ENCODE results near the gene ADRB1. TPM values are rescaled to one million over a fixed set of nuclear protein-coding genes. Genes with fewer than 3 reads are reported as not detected.

Gene ADRB1
- 10 to 100 TPM; 32.8 to 49.8 TPM for total RNA-seq

- Histone ChIP-seq H3K9me3 (no peaks in the 10 kb centered on the region), H3K36me3 (no peaks in the 10 kb centered on the region), H3K4me1 (peaks cover 0 to 9% of the 10 kb centered on the region in 2 donors), H3K27ac (peak within 1 kb of the TSS; percentile 93 to 96), H3K4me3 (peak within 1 kb of the TSS; percentile 61 to 69), H3K27me3 (no peaks in the 10 kb centered on the region)
- peak; percentile 89 for DNase-seq (ENCODE audit: low spot score)
- TF ChIP-seq, protein P1, sequence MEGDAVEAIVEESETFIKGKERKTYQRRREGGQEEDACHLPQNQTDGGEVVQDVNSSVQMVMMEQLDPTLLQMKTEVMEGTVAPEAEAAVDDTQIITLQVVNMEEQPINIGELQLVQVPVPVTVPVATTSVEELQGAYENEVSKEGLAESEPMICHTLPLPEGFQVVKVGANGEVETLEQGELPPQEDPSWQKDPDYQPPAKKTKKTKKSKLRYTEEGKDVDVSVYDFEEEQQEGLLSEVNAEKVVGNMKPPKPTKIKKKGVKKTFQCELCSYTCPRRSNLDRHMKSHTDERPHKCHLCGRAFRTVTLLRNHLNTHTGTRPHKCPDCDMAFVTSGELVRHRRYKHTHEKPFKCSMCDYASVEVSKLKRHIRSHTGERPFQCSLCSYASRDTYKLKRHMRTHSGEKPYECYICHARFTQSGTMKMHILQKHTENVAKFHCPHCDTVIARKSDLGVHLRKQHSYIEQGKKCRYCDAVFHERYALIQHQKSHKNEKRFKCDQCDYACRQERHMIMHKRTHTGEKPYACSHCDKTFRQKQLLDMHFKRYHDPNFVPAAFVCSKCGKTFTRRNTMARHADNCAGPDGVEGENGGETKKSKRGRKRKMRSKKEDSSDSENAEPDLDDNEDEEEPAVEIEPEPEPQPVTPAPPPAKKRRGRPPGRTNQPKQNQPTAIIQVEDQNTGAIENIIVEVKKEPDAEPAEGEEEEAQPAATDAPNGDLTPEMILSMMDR (IDR thresholded peaks at IDR 0.05): no peak
Observed at GRCh38 chr10:114043532-114044246, at the start of gene ADRB1. TSS of gene ADRB1 (plus strand) at chr10:114043866. CDS start at chr10:114044133, 267 bp downstream.

- no peak for DNase-seq (ENCODE audit: low spot score)
- no peaks in the 10 kb centered on the region for H3K27me3 ChIP-seq
- H3K27ac ChIP-seq: no peak overlapping the region
- peaks cover 0 to 21% of the 10 kb centered on the region in 2 donors for H3K4me1 ChIP-seq
- no peaks in the 10 kb centered on the region for H3K36me3 ChIP-seq
- H3K4me3 ChIP-seq: no peak overlapping the region
- H3K9me3 ChIP-seq: no peaks in the 10 kb centered on the region
- TF ChIP-seq, protein P1 (IDR thresholded peaks at IDR 0.05): no peak
Observed at GRCh38 chr10:113995201-113995600, 48.5 kb upstream of the ADRB1 start.

DNA sequence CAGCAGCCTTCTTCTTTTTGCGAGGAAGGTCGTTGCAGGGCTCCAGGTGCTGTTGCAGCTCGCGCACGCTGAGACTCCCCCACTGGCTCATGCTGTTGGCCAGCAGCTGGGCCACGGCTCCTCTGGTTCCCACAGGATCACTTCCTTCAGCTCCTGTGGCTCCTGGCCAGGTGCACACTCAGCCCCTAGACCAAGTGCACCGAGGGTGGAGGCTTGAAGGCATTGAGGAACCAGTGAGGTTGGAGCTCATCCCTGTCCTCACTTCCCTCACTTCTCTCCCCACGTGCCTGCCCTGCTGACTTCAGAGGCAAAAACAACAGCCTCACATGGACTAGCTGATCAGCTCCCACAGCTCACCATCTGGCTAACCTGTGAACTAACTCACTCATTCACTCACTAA is 46.2 kb upstream of the ADRB1 start:
- Histone ChIP-seq H3K27me3 (no peaks in the 10 kb centered on the region), H3K36me3 (no peaks in the 10 kb centered on the region), H3K9me3 (no peaks in the 10 kb centered on the region), H3K27ac (no peak overlapping the region), H3K4me1 (peaks cover 0 to 21% of the 10 kb centered on the region in 2 donors), H3K4me3 (no peak overlapping the region)
- TF ChIP-seq, protein P1 (IDR thresholded peaks at IDR 0.05): no peak
- DNase-seq (ENCODE audit: low spot score): no peak

DNA sequence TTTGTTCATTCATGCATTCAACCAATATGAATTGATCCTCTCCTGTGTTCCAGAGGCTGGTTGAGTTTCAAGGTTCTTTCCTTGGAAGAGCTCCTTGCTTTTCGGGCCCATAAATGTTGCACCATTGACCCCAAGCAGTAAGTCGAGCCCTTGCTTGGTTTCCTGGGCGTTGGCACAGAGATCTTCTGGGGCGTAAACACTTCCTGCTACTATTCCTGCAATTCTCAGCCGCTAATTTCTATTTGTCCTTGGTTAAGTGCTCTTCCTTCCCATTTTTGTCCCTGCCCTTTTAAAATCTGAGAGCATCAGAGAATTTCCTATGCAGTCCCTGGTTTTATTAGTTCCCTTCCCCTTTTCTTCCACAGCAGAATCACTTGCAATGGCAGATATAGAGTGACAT is 44.1 kb upstream of the ADRB1 start:
- Histone ChIP-seq H3K36me3 (no peaks in the 10 kb centered on the region), H3K9me3 (no peaks in the 10 kb centered on the region), H3K27me3 (no peaks in the 10 kb centered on the region), H3K27ac (no peak overlapping the region), H3K4me3 (no peak overlapping the region), H3K4me1 (peaks cover 0 to 9% of the 10 kb centered on the region in 2 donors)
- TF ChIP-seq, protein P1 (IDR thresholded peaks at IDR 0.05): no peak
- DNase-seq (ENCODE audit: low spot score): no peak

- Histone ChIP-seq H3K27ac (no peak overlapping the region), H3K4me1 (peaks cover 0 to 5% of the 10 kb centered on the region in 2 donors), H3K4me3 (no peak overlapping the region), H3K36me3 (no peaks in the 10 kb centered on the region), H3K9me3 (no peaks in the 10 kb centered on the region), H3K27me3 (no peaks in the 10 kb centered on the region)
- TF ChIP-seq, protein P1 (IDR thresholded peaks at IDR 0.05): no peak
- no peak for DNase-seq (ENCODE audit: low spot score)
Observed at GRCh38 chr10:114000457-114001010, 43.1 kb upstream of the ADRB1 start.
